ENCODE data around the gene TBC1D4.

DNA sequence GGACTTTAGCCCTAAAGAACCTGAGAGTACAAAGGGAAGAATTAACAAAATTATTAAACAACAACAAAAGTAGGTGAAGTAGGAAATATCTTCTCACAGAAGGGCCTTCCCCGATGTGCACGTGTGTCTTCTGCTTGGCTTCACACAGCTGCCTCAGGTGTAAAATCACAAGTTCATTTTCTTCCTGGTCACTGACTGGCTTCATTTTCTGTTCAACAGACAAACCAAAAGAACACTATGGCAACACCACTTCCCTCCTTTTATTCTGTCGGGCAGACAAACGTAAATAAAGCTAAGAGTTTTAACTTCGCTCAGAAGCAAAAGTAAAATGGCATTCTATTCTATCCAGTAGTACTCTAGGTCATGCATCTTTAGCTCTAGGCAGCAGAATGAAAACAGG lies 140.9 kb downstream of the TBC1D4 start:
- TF ChIP-seq, protein P1, sequence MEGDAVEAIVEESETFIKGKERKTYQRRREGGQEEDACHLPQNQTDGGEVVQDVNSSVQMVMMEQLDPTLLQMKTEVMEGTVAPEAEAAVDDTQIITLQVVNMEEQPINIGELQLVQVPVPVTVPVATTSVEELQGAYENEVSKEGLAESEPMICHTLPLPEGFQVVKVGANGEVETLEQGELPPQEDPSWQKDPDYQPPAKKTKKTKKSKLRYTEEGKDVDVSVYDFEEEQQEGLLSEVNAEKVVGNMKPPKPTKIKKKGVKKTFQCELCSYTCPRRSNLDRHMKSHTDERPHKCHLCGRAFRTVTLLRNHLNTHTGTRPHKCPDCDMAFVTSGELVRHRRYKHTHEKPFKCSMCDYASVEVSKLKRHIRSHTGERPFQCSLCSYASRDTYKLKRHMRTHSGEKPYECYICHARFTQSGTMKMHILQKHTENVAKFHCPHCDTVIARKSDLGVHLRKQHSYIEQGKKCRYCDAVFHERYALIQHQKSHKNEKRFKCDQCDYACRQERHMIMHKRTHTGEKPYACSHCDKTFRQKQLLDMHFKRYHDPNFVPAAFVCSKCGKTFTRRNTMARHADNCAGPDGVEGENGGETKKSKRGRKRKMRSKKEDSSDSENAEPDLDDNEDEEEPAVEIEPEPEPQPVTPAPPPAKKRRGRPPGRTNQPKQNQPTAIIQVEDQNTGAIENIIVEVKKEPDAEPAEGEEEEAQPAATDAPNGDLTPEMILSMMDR (IDR thresholded peaks at IDR 0.05) = no peak
- no peak for TF ChIP-seq POLR2A (IDR thresholded peaks at IDR 0.05)
